A549 treated with DMSO at 1 μM for 4 hours (cell line): ENCODE data around the gene DICER1. TPM values are rescaled to one million over a fixed set of nuclear protein-coding genes. Genes with fewer than 3 reads are reported as not detected.

Source experiments
- total RNA-seq: library from RNA; stranded (reverse); fragments of 200-300 nt; extraction: Qiagen RNA extraction; gene quantifications from 5 replicates; pipeline ENCODE4 v1.2.3, GENCODE V29; 2022; ENCODE audit warnings: low read depth

Gene DICER1
- total RNA-seq: 18.2 to 26.0 TPM (median 21.6 TPM) in 5 replicates

DNA sequence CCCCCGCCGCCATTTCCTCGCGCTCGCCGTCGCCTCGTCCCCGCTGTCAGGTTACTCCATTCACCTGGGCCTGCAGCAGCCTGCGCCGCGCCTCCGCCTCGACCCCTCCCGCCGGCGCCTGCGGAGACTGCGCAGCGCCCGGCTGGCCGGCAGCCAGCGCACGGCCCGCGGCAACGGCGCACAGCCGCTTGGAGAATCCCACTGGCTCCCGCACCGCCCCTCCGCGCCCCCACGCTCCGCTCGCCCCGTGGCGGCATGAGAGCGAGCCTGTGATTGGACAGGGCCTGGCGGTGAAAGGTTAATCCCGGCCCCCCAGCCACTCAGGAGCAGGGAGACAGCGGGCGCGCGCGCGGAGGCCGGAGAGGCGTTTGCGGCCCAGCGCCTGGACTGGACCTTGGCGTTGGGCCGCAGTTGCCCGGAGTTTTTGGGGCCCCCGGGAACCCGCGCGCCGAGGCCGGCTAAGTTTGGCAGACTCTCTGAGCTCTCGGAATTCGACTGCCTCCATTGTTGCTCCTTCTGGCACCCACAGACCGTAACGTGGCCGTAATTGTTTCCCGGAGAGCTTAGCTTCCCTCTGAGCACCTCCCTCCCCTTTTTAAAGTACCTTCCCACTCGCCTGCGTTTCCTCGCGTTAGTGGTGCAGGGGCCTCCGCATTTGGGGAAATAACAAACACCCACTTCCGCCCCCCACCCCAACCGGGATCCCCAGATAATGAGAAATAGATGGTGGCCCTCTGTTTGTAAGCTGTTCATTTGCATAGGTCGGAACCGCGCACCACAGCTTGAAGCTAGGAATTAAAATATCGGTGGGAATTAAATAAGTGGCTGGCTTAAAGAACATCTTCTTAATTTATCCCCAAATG lies at the start of gene DICER1:
Gene DICER1 (minus strand): TSS at position 203 of the 863 bp plus-strand sequence. CDS start 24,071 bp downstream, outside the sequence.

Other genes with a start within 250 kb of the DICER1 start
- 4.3 to 6.2 TPM (median 5.8 TPM) in 5 replicates for gene CLMN, start 162.4 kb upstream of the DICER1 start, total RNA-seq